Measurements from ENCODE around the gene SHISAL2A. TPM values are rescaled to one million over a fixed set of nuclear protein-coding genes. Genes with fewer than 3 reads are reported as not detected.
A peak's percentile ranks its signal among the peaks of the same experiment; 100 is the strongest.

SHISAL2A gene
- total and polyA plus RNA-seq, 2 donors from 2014 or later, result 2.5 TPM; not detected in 1

GRCh38 chr1:52693843-52694242, 60.9 kb downstream of the SHISAL2A start:
- Histone ChIP-seq H3K27me3 (ENCODE audit: control insufficient read depth, insufficient read depth, low read length) (no peaks in the 10 kb centered on the region), H3K9ac (ENCODE audit: low read length in 3 of 3) (no peak overlapping the region), H3K27ac (ENCODE audit: low read depth in 2 of 2, low read length in 2 of 2) (no peak overlapping the region), H3K4me3 (ENCODE audit: low read length in 3 of 3) (no peak overlapping the region), H3K36me3 (ENCODE audit: control insufficient read depth in 2 of 3, insufficient read depth in 3 of 3, low read length in 3 of 3) (peaks cover 0 to 9% (median 5%) of the 10 kb centered on the region in 3 donors), H3K4me1 (ENCODE audit: control insufficient read depth in 2 of 3, insufficient read depth in 2 of 3, low read depth in 1 of 3, low read length in 3 of 3) (peaks cover 0 to 6% (median 5%) of the 10 kb centered on the region in 3 donors), H3K9me3 (ENCODE audit: control insufficient read depth in 2 of 3, insufficient read depth in 1 of 3, low read length in 3 of 3) (no peaks in the 10 kb centered on the region)
- FAIRE-seq (no peak), DNase-seq (no peak)
- intact Hi-C loops (cut with DNase I), result no loop called here
- TF ChIP-seq CTCF (IDR thresholded peaks at IDR 0.05; ENCODE audit: borderline replicate concordance, extremely low read depth, insufficient read depth), result no peak

- no peak overlapping the region for H3K4me3 ChIP-seq (ENCODE audit: low read length in 3 of 3)
- no peak overlapping the region for H3K27ac ChIP-seq (ENCODE audit: low read depth in 2 of 2, low read length in 2 of 2)
- intact Hi-C loops (cut with DNase I), result no loop called here
- peaks cover 0 to 9% (median 5%) of the 10 kb centered on the region in 3 donors for H3K36me3 ChIP-seq (ENCODE audit: control insufficient read depth in 2 of 3, insufficient read depth in 3 of 3, low read length in 3 of 3)
- H3K9ac ChIP-seq (ENCODE audit: low read length in 3 of 3), result no peak overlapping the region
- FAIRE-seq (no peak), DNase-seq (no peak)
- H3K9me3 ChIP-seq (ENCODE audit: control insufficient read depth in 2 of 3, insufficient read depth in 1 of 3, low read length in 3 of 3), result no peaks in the 10 kb centered on the region
- H3K4me1 ChIP-seq (ENCODE audit: control insufficient read depth in 2 of 3, insufficient read depth in 2 of 3, low read depth in 1 of 3, low read length in 3 of 3), result peaks cover 0 to 7% (median 6%) of the 10 kb centered on the region in 3 donors
- H3K27me3 ChIP-seq (ENCODE audit: control insufficient read depth, insufficient read depth, low read length), result no peaks in the 10 kb centered on the region
- no peak for TF ChIP-seq CTCF (IDR thresholded peaks at IDR 0.05; ENCODE audit: borderline replicate concordance, extremely low read depth, insufficient read depth)
Observed at GRCh38 chr1:52695627-52696026, 62.7 kb downstream of the SHISAL2A start.

- H3K27ac ChIP-seq (ENCODE audit: low read depth in 2 of 2, low read length in 2 of 2), result peak within 1 kb of the TSS; percentile 81 to 86
- no peaks in the 10 kb centered on the region for H3K36me3 ChIP-seq (ENCODE audit: control insufficient read depth in 2 of 3, insufficient read depth in 3 of 3, low read length in 3 of 3)
- FAIRE-seq (no peak), DNase-seq (peak; percentile 89 to 96 (median 94))
- no peak for TF ChIP-seq CTCF (IDR thresholded peaks at IDR 0.05; ENCODE audit: borderline replicate concordance, extremely low read depth, insufficient read depth)
- H3K4me3 ChIP-seq (ENCODE audit: low read length in 3 of 3), result peak within 1 kb of the TSS; percentile 89 to 93 (median 89)
- H3K9me3 ChIP-seq (ENCODE audit: control insufficient read depth in 2 of 3, insufficient read depth in 1 of 3, low read length in 3 of 3), result no peaks in the 10 kb centered on the region
- peak within 1 kb of the TSS; percentile 70 to 87 (median 77) for H3K9ac ChIP-seq (ENCODE audit: low read length in 3 of 3)
- intact Hi-C loops (cut with DNase I), result no loop called here
- H3K4me1 ChIP-seq (ENCODE audit: control insufficient read depth in 2 of 3, insufficient read depth in 2 of 3, low read depth in 1 of 3, low read length in 3 of 3), result peaks cover 0 to 14% (median 6%) of the 10 kb centered on the region in 3 donors
- H3K27me3 ChIP-seq (ENCODE audit: control insufficient read depth, insufficient read depth, low read length), result no peaks in the 10 kb centered on the region
Observed at GRCh38 chr1:52697795-52698674, 65.1 kb downstream of the SHISAL2A start, which contains the start of gene COA7. Gene COA7 (minus strand): TSS chr1:52698347. CDS start chr1:52698326, 21 bp downstream.

Data from kidney (tissue), 14 donors.